ENCODE measurements around the gene PSTPIP2.

Gene PSTPIP2

DNA sequence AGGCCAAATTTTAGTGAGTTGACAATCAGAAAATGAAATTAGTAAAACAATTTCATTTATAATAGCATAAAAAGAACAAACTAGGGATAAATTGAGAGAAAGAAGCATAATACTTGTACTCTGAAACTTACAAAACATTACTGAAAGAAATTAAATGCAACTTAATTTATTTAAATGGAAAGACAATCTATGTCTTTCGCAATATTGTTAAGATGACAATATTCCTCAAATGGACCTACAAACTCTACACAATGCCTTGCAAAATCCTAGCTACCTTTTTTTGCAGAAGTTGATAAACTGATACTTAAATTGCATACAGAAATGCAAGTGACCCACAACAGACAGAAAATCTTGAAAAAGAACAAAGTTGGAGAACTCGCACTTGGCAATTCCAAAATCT lies 114.0 kb downstream of the PSTPIP2 start:
- H3K36me3 ChIP-seq (ENCODE audit: control insufficient read depth, insufficient read depth, low read length): no peaks in the 10 kb centered on the region
- peaks cover 22% of the 10 kb centered on the region for H3K79me2 ChIP-seq
- H3K4me2 ChIP-seq (ENCODE audit: low read length): no peak overlapping the region

DNA sequence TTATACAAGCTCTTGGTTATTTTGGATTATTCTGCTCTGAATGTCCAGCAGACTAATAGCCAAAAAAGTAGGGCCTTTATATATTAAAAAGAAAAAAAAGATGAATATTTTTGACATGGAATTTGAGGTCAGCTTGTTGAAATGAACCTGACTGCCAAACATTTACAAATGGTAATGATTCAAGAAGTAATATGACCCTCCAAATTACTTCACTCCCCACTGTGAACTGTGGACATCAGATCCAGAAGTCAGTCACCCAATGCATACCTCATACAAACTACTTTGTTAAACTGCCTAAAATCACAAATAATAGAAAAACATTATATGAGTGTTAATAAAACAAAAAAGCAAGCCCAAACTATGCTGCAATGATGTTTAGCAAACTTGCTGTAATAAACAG lies 115.0 kb downstream of the PSTPIP2 start:
- no peaks in the 10 kb centered on the region for H3K36me3 ChIP-seq (ENCODE audit: control insufficient read depth, insufficient read depth, low read length)
- H2AFZ ChIP-seq: no peak overlapping the region
- H3K4me2 ChIP-seq (ENCODE audit: low read length): no peak overlapping the region
- no peaks in the 10 kb centered on the region for H3K27me3 ChIP-seq (ENCODE audit: control insufficient read depth, insufficient read depth, low read length)
- no peaks in the 10 kb centered on the region for H3K9me3 ChIP-seq (ENCODE audit: control insufficient read depth, low read length)
- H3K27ac ChIP-seq: no peak overlapping the region
- no peak overlapping the region for H3K4me3 ChIP-seq (ENCODE audit: low read depth, low read length)
- TF ChIP-seq, protein P1, sequence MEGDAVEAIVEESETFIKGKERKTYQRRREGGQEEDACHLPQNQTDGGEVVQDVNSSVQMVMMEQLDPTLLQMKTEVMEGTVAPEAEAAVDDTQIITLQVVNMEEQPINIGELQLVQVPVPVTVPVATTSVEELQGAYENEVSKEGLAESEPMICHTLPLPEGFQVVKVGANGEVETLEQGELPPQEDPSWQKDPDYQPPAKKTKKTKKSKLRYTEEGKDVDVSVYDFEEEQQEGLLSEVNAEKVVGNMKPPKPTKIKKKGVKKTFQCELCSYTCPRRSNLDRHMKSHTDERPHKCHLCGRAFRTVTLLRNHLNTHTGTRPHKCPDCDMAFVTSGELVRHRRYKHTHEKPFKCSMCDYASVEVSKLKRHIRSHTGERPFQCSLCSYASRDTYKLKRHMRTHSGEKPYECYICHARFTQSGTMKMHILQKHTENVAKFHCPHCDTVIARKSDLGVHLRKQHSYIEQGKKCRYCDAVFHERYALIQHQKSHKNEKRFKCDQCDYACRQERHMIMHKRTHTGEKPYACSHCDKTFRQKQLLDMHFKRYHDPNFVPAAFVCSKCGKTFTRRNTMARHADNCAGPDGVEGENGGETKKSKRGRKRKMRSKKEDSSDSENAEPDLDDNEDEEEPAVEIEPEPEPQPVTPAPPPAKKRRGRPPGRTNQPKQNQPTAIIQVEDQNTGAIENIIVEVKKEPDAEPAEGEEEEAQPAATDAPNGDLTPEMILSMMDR (IDR thresholded peaks at IDR 0.05): no peak
- H3K4me1 ChIP-seq: peaks cover 3% of the 10 kb centered on the region
- H3K79me2 ChIP-seq: peaks cover 20% of the 10 kb centered on the region
- no peak overlapping the region for H3K9ac ChIP-seq

More for the DNA sequence above, 114.0 kb downstream of the PSTPIP2 start:
- Histone ChIP-seq H3K4me1 (peaks cover 5% of the 10 kb centered on the region), H3K4me3 (ENCODE audit: low read depth, low read length) (no peak overlapping the region), H2AFZ (no peak overlapping the region), H3K27ac (no peak overlapping the region), H3K27me3 (ENCODE audit: control insufficient read depth, insufficient read depth, low read length) (no peaks in the 10 kb centered on the region), H3K9ac (no peak overlapping the region), H3K9me3 (ENCODE audit: control insufficient read depth, low read length) (no peaks in the 10 kb centered on the region)
- TF ChIP-seq, protein P1 (IDR thresholded peaks at IDR 0.05): no peak

DNA sequence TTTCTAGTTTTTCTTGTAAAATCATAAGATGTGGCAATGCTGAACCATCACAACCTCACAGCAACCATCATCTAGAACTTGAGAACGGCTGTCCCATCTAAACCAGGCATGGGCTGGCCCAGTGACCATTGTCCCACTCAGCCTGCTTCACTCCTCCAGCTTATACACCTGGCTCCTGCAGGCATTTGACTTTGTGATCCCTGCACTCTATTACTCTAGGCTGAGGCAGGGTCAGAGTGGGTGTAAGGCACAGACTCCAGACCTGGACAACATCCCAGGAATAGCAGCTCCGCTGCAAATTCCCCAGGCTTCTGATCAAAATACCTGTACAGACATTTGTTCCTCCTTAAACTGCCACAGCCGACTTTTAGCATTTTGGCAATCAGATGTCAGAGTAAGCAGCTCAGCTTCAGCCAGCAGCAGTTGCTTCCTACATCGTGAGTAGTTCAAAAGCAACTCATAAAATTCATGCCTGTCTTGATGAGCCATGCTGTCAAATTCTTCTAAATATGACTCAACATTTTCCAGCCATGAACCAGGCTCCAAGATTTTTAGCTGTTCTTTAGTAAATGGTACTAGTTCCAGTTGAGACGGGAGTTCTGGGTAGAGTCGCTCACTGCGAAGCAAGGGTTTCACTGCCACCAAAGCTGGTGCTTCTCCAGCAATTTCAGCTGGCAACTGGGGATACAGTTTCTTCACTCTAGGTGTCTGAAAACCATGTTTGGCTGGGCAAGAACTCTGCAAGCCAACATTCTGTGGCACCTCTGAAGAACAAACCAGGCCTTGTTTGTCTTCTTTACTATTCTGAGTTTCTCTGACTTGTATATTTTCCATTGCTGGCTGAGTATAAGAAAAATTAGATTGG lies 117.8 kb downstream of the PSTPIP2 start:
- Histone ChIP-seq H3K9me3 (ENCODE audit: control insufficient read depth, low read length) (no peaks in the 10 kb centered on the region), H3K4me3 (ENCODE audit: low read depth, low read length) (no peak overlapping the region), H3K27ac (no peak overlapping the region), H3K4me1 (peaks cover 3% of the 10 kb centered on the region), H3K27me3 (ENCODE audit: control insufficient read depth, insufficient read depth, low read length) (no peaks in the 10 kb centered on the region), H3K9ac (no peak overlapping the region), H2AFZ (no peak overlapping the region), H3K36me3 (ENCODE audit: control insufficient read depth, insufficient read depth, low read length) (no peaks in the 10 kb centered on the region), H3K4me2 (ENCODE audit: low read length) (no peak overlapping the region), H3K79me2 (peaks cover 5% of the 10 kb centered on the region)
- TF ChIP-seq, protein P1 (IDR thresholded peaks at IDR 0.05): no peak

DNA sequence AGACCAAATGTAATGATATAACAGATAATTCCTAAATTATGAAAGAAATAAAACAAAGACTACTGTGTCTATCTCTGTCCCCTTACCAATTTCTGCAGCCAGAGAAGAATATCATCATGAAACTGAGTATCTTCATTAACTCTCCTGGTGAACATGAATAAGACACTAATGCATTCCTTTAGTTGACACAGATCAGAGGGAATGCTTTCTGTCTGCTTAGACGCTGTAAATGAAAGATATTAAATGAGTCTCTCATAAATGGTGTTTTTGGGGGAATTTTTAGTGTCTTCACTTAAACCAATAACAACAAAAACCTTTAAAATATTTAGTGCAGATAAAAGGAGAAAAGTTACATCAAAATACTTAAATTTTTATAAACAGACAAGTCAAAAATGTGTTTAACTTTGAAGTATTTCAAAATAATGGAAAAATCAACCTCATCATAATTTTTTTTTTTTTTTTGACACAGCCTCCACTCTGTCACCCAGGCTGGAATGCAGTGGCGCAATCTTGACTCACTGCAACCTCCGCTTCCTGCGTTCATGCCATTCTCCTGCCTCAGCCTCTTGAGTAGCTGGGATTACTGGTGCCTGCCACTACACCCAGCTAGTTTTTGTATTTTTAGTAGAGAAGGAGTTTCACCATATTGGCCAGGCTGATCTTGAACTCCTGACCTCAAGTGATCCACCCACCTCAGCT lies 120.9 kb downstream of the PSTPIP2 start:
- H3K79me2 ChIP-seq: peaks cover 5% of the 10 kb centered on the region
- TF ChIP-seq, protein P1 (IDR thresholded peaks at IDR 0.05): no peak
- no peak overlapping the region for H3K4me2 ChIP-seq (ENCODE audit: low read length)
- H3K9ac ChIP-seq: no peak overlapping the region
- H2AFZ ChIP-seq: no peak overlapping the region
- no peaks in the 10 kb centered on the region for H3K4me1 ChIP-seq
- no peaks in the 10 kb centered on the region for H3K9me3 ChIP-seq (ENCODE audit: control insufficient read depth, low read length)
- H3K27ac ChIP-seq: no peak overlapping the region
- no peaks in the 10 kb centered on the region for H3K36me3 ChIP-seq (ENCODE audit: control insufficient read depth, insufficient read depth, low read length)
- H3K4me3 ChIP-seq (ENCODE audit: low read depth, low read length): no peak overlapping the region
- no peaks in the 10 kb centered on the region for H3K27me3 ChIP-seq (ENCODE audit: control insufficient read depth, insufficient read depth, low read length)

All from parathyroid adenoma (tissue), 2 donors.